Neural cell (in vitro differentiated cells): ENCODE data around the gene IL13RA2. TPM values are rescaled to one million over a fixed set of nuclear protein-coding genes. Genes with fewer than 3 reads are reported as not detected.

Experiments
- H2AFZ ChIP-seq: fragments of 200-600, 300-800 bp; sonication (generic), shearing (Covaris generic); 2 replicates; pipeline ENCODE4 v1.6.0; 2014; ENCODE audit warnings: low read depth, mild to moderate bottlenecking, antibody characterized with exemption, low read length, moderate library complexity
- H3F3A ChIP-seq: fragments of 200-600 bp; shearing (Covaris generic); 2 replicates; pipeline ENCODE4 v1.6.1; 2016; ENCODE audit warnings: mild to moderate bottlenecking, moderate library complexity, mixed read lengths, antibody characterized with exemption, low read length; ENCODE audit not compliant: insufficient read depth, poor library complexity, severe bottlenecking
- H3K27ac ChIP-seq: fragments of 200-600, 300-800 bp; sonication (generic), shearing (Covaris generic); 2 replicates; pipeline ENCODE4 v1.5.1; 2014; ENCODE audit warnings: mild to moderate bottlenecking, low read length, moderate library complexity
- H3K27me3 ChIP-seq: fragments of 300-800, 200-600 bp; sonication (generic), shearing (Covaris generic); 2 replicates; pipeline ENCODE4 v1.6.0; 2014; ENCODE audit warnings: mild to moderate bottlenecking, low read depth, low read length, moderate library complexity; ENCODE audit not compliant: insufficient read depth
- H3K36me3 ChIP-seq: fragments of 300-800, 200-600 bp; sonication (generic), shearing (Covaris generic); 2 replicates; pipeline ENCODE4 v1.5.1; 2014; ENCODE audit warnings: mild to moderate bottlenecking, antibody characterized with exemption, low read length, moderate library complexity; ENCODE audit not compliant: insufficient read depth
- H3K4me2 ChIP-seq: fragments of 300-800, 200-600 bp; sonication (generic), shearing (Covaris generic); 2 replicates; pipeline ENCODE4 v1.6.0; 2014; ENCODE audit warnings: mild to moderate bottlenecking, low read length
- H3K4me3 ChIP-seq: fragments of 300-800, 200-600 bp; sonication (generic), shearing (Covaris generic); 2 replicates; pipeline ENCODE4 v1.5.1; 2014; ENCODE audit warnings: mild to moderate bottlenecking, low read length, moderate library complexity
- H3K79me2 ChIP-seq: fragments of 200-600 bp; shearing (Covaris generic); replicated peaks from 2 replicates; pipeline ENCODE4 v1.6.0; 2014; ENCODE audit warnings: mild to moderate bottlenecking, low read length, moderate library complexity; ENCODE audit not compliant: insufficient read depth
- H3K9ac ChIP-seq: fragments of 300-800, 200-600 bp; sonication (generic), shearing (Covaris generic); 2 replicates; pipeline ENCODE4 v1.6.1; 2016; ENCODE audit warnings: mild to moderate bottlenecking, low read length, mixed read lengths
- H3K9me2 ChIP-seq: fragments of 200-600 bp; shearing (Covaris generic); 2 replicates; pipeline ENCODE4 v1.6.1; 2016; ENCODE audit warnings: mild to moderate bottlenecking, low read length, mixed read lengths; ENCODE audit not compliant: insufficient read depth
- H3K9me3 ChIP-seq: fragments of 200-600, 300-800 bp; sonication (generic), shearing (Covaris generic); 2 replicates; pipeline ENCODE4 v1.6.1; 2016; ENCODE audit warnings: mild to moderate bottlenecking, mixed run types, low read length, moderate library complexity, mixed read lengths
- H4K20me1 ChIP-seq: fragments of 200-600 bp; shearing (Covaris generic); 2 replicates; pipeline ENCODE4 v1.6.1; 2016; ENCODE audit warnings: mild to moderate bottlenecking, mixed run types; ENCODE audit not compliant: insufficient read depth
- CTCF ChIP-seq: fragments of 450-650 bp; IDR thresholded peaks from 2 replicates; pipeline ENCODE4 v1.5.1; 2014; ENCODE audit warnings: antibody characterized with exemption, mild to moderate bottlenecking, moderate library complexity; ENCODE audit not compliant: poor library complexity, severe bottlenecking
- EP300 ChIP-seq: fragments of 450-650 bp; conservative IDR thresholded peaks from 2 replicates; pipeline ENCODE4 v1.6.1; 2014; ENCODE audit warnings: antibody characterized with exemption, mild to moderate bottlenecking, moderate library complexity; ENCODE audit not compliant: poor library complexity, severe bottlenecking
- EZH2 ChIP-seq: fragments of 200-600, 300-800 bp; shearing (Covaris generic), sonication (generic); IDR thresholded peaks from 2 replicates; pipeline ENCODE4 v1.6.1; 2014; ENCODE audit warnings: antibody characterized with exemption, low read length, borderline replicate concordance, mild to moderate bottlenecking; ENCODE audit not compliant: insufficient read depth, poor library complexity, severe bottlenecking
- MXI1 ChIP-seq: fragments of 450-650 bp; conservative IDR thresholded peaks from 2 replicates; pipeline ENCODE4 v1.6.1; 2014; ENCODE audit warnings: antibody characterized with exemption, mild to moderate bottlenecking; ENCODE audit not compliant: poor library complexity, severe bottlenecking
- POLR2AphosphoS5 ChIP-seq: IDR thresholded peaks from 2 replicates; pipeline ENCODE4 v1.6.1; 2012
- RAD21 ChIP-seq: fragments of 450-650 bp; conservative IDR thresholded peaks from 2 replicates; pipeline ENCODE4 v1.6.1; 2014; ENCODE audit warnings: antibody characterized with exemption, mild to moderate bottlenecking, moderate library complexity
- REST ChIP-seq: IDR thresholded peaks from 2 replicates; pipeline ENCODE4 v1.6.1; 2012; ENCODE audit warnings: borderline replicate concordance
- SMC3 ChIP-seq: fragments of 450-650 bp; conservative IDR thresholded peaks from 2 replicates; pipeline ENCODE4 v1.6.1; 2014; ENCODE audit warnings: antibody characterized with exemption, mild to moderate bottlenecking, moderate library complexity; ENCODE audit not compliant: poor library complexity
- polyA plus RNA-seq: library from polyadenylated mRNA; depleted of rRNA; stranded (reverse); fragments of >200 nt; gene quantifications from 2 replicates; pipeline ENCODE4 v1.2.3, GENCODE V29; 2014
- small RNA-seq, 3 experiments: library from RNA; depleted of rRNA; stranded (forward); fragments of <200 nt; gene quantifications; one replicate each; pipeline ENCODE3, GENCODE V24; 2012

Gene IL13RA2
- polyA plus RNA-seq, 1 donor from 2014 or later, result 1.4 TPM

GRCh38 chrX:114962209-114962608 is 55.2 kb downstream of the IL13RA2 start:
- TF ChIP-seq MXI1 (no peak), REST (no peak), EZH2 (no peak), EP300 (no peak)
- Histone ChIP-seq H3K9me2 (no peaks in the 10 kb centered on the region), H2AFZ (no peak overlapping the region), H3K4me3 (no peak overlapping the region), H3K9me3 (no peaks in the 10 kb centered on the region), H3K36me3 (no peaks in the 10 kb centered on the region), H3K27ac (no peak overlapping the region), H3K27me3 (no peaks in the 10 kb centered on the region), H3F3A (no peaks in the 10 kb centered on the region), H4K20me1 (no peaks in the 10 kb centered on the region), H3K79me2 (no peaks in the 10 kb centered on the region), H3K4me2 (no peak overlapping the region), H3K9ac (no peak overlapping the region)

- no peaks in the 10 kb centered on the region for H3K27me3 ChIP-seq
- H4K20me1 ChIP-seq, result no peaks in the 10 kb centered on the region
- peak; percentile 73 for TF ChIP-seq SMC3
- no peak for TF ChIP-seq POLR2AphosphoS5
- peak; percentile 64 for TF ChIP-seq CTCF
- TF ChIP-seq EZH2, result no peak
- TF ChIP-seq RAD21, result peak; percentile 72
These were observed 57.7 kb downstream of the IL13RA2 start for GRCh38 chrX:114959729-114960128.

More at GRCh38 chrX:114959729-114960128, 57.7 kb downstream of the IL13RA2 start:
- no peak overlapping the region for H3K4me2 ChIP-seq
- H3K4me3 ChIP-seq, result no peak overlapping the region
- H3K79me2 ChIP-seq, result no peaks in the 10 kb centered on the region
- no peak overlapping the region for H3K9ac ChIP-seq
- no peaks in the 10 kb centered on the region for H3K9me2 ChIP-seq
- H3K27ac ChIP-seq, result no peak overlapping the region
- no peaks in the 10 kb centered on the region for H3K36me3 ChIP-seq
- H2AFZ ChIP-seq, result no peak overlapping the region
- H3K9me3 ChIP-seq, result no peaks in the 10 kb centered on the region
- H3F3A ChIP-seq, result no peaks in the 10 kb centered on the region

Small RNA genes lying within 50 kb of the gene (small RNA-seq; reads per million reads assigned to genes)
- 0 reads per million in 3 experiments for gene RNU6-648P

Other genes with a start within 250 kb of the IL13RA2 start
- gene RBMXL3, start 171.8 kb upstream of the IL13RA2 start, polyA plus RNA-seq, result not detected in 2 replicates
- 43.3 and 46.6 TPM in 2 replicates for gene LRCH2, start 216.5 kb upstream of the IL13RA2 start, polyA plus RNA-seq